Lower leg skin (tissue), 3 donors: ENCODE data around the gene GGT5.

ENCODE experiments used
- CTCF ChIP-seq, 3 donors: fragments of 450-650 bp; IDR thresholded peaks; one replicate each; pipeline ENCODE4 v1.5.1; 2016; ENCODE audit warnings: antibody characterized with exemption in 3 of 3, mild to moderate bottlenecking in 3 of 3, moderate library complexity in 2 of 3
- POLR2A ChIP-seq, 2 donors: fragments of 450-650 bp; IDR thresholded peaks; one replicate each; pipeline ENCODE4 v1.6.1; 2016 to 2017; ENCODE audit warnings: antibody characterized with exemption in 2 of 2, mild to moderate bottlenecking in 1 of 2, moderate library complexity in 1 of 2

GRCh38 chr22:24179478-24180210 is 65.2 kb downstream of the GGT5 start:
- TF ChIP-seq CTCF (IDR thresholded peaks at IDR 0.05) (no peak), POLR2A (IDR thresholded peaks at IDR 0.05) (no peak)
